Tibial nerve (tissue), 4 donors: Measurements from ENCODE around the gene SPATA7. TPM values are rescaled to one million over a fixed set of nuclear protein-coding genes. Genes with fewer than 3 reads are reported as not detected.

Source experiments
- DNase-seq, 2 donors: peaks; one replicate each; pipeline ENCODE4 v3.0.0-alpha.2; 2019; ENCODE audit warnings: low spot score in 2 of 2
- H3K27ac ChIP-seq, 4 donors: fragments of 200-600 bp; sonication (generic) in 3 of 4; one replicate each; pipeline ENCODE4 v1.5.1; 2017 to 2019; ENCODE audit warnings: mild to moderate bottlenecking in 1 of 4
- H3K27me3 ChIP-seq, 2 donors: fragments of 200-600 bp; sonication (generic) in 1 of 2; one replicate each; pipeline versions ENCODE4 v1.5.1 to v1.6.0; 2017 to 2019
- H3K36me3 ChIP-seq, 3 donors: fragments of 200-600 bp; sonication (generic); one replicate each; pipeline ENCODE4 v1.5.1; 2018 to 2019
- H3K4me1 ChIP-seq, 4 donors: fragments of 200-600 bp; sonication (generic) in 3 of 4; one replicate each; pipeline ENCODE4 v1.5.1; 2017 to 2019
- H3K4me3 ChIP-seq, 4 donors: fragments of 200-600 bp; sonication (generic) in 3 of 4; one replicate each; pipeline ENCODE4 v1.5.1; 2017 to 2019; ENCODE audit warnings: mild to moderate bottlenecking in 1 of 4, moderate library complexity in 1 of 4
- H3K9me3 ChIP-seq, 4 donors: fragments of 200-600 bp; sonication (generic) in 3 of 4; one replicate each; pipeline ENCODE4 v1.5.1; 2017 to 2019
- CTCF ChIP-seq, 5 experiments: fragments of 200-600 bp in 3 of 5; fragments of 450-650 bp in 2 of 5; sonication (generic) in 3 of 5; IDR thresholded peaks; one replicate each; pipeline ENCODE4 v1.5.1; 2016 to 2019; ENCODE audit warnings: antibody characterized with exemption in 5 of 5, mild to moderate bottlenecking in 3 of 5, moderate library complexity in 2 of 5
- EP300 ChIP-seq, 2 donors: sonication (generic); formaldehyde crosslinking; IDR thresholded peaks; one replicate each; pipeline ENCODE4 v1.6.1; 2017; ENCODE audit warnings: antibody characterized with exemption in 2 of 2, mild to moderate bottlenecking in 1 of 2
- POLR2A ChIP-seq, 2 donors: fragments of 450-650 bp; IDR thresholded peaks; one replicate each; pipeline ENCODE4 v1.6.1; 2017; ENCODE audit warnings: antibody characterized with exemption in 2 of 2, mild to moderate bottlenecking in 2 of 2, moderate library complexity in 2 of 2
- WGBS, 2 donors: methylation state at CpG; one replicate each; pipeline ENCODE4 v1.1.5; 2018; 5-methylcytosine and 5-hydroxymethylcytosine counted together
- total RNA-seq, 4 donors: library from RNA; depleted of rRNA; stranded (reverse); fragments of >200 nt; gene quantifications; one replicate each; pipeline ENCODE4 v1.1.0, GENCODE V29; 2016

Gene SPATA7
- total RNA-seq, 4 donors from 2014 or later = 12.3 to 31.6 (median 20.3) TPM

- 94 to 99% methylated on average over 4 of the region's 4 CpGs for WGBS, 2 donors
- Histone ChIP-seq H3K36me3 (peaks cover 0 to 76% (median 2%) of the 10 kb centered on the region in 3 donors), H3K27ac (no peak overlapping the region), H3K4me3 (no peak overlapping the region), H3K9me3 (peaks cover 0 to 15% (median 0%) of the 10 kb centered on the region in 4 donors), H3K4me1 (no peaks in the 10 kb centered on the region), H3K27me3 (no peaks in the 10 kb centered on the region)
- TF ChIP-seq CTCF (IDR thresholded peaks at IDR 0.05) (no peak), EP300 (IDR thresholded peaks at IDR 0.05) (no peak), POLR2A (IDR thresholded peaks at IDR 0.05) (no peak)
- no peak for DNase-seq
Measured at GRCh38 chr14:88452231-88452630, 66.8 kb downstream of the SPATA7 start.

GRCh38 chr14:88454886-88455285 lies 69.4 kb downstream of the SPATA7 start:
- H3K4me1 ChIP-seq = no peaks in the 10 kb centered on the region
- peaks cover 0 to 76% (median 2%) of the 10 kb centered on the region in 3 donors for H3K36me3 ChIP-seq
- WGBS, 2 donors = 75 to 83% methylated on average over 2 of the region's 2 CpGs
- no peak overlapping the region for H3K27ac ChIP-seq
- no peak overlapping the region for H3K4me3 ChIP-seq
- no peaks in the 10 kb centered on the region for H3K27me3 ChIP-seq
- H3K9me3 ChIP-seq = peaks cover 0 to 34% (median 2%) of the 10 kb centered on the region in 4 donors
- TF ChIP-seq POLR2A (IDR thresholded peaks at IDR 0.05) = no peak
- TF ChIP-seq CTCF (IDR thresholded peaks at IDR 0.05) = no peak
- TF ChIP-seq EP300 (IDR thresholded peaks at IDR 0.05) = no peak
- DNase-seq = no peak

GRCh38 chr14:88463318-88463717 lies 77.9 kb downstream of the SPATA7 start:
- Histone ChIP-seq H3K27me3 (no peaks in the 10 kb centered on the region), H3K9me3 (peaks cover 0 to 39% (median 2%) of the 10 kb centered on the region in 4 donors), H3K27ac (no peak overlapping the region), H3K4me1 (no peaks in the 10 kb centered on the region), H3K36me3 (peaks cover 0 to 89% (median 0%) of the 10 kb centered on the region in 3 donors), H3K4me3 (no peak overlapping the region)
- WGBS, 2 donors = 85% methylated on average over 4 of the region's 4 CpGs
- DNase-seq = no peak
- TF ChIP-seq POLR2A (IDR thresholded peaks at IDR 0.05) = no peak
- TF ChIP-seq EP300 (IDR thresholded peaks at IDR 0.05) = no peak
- no peak for TF ChIP-seq CTCF (IDR thresholded peaks at IDR 0.05)

- no peak overlapping the region for H3K4me3 ChIP-seq
- no peak for DNase-seq
- no peaks in the 10 kb centered on the region for H3K4me1 ChIP-seq
- 85 to 87% methylated on average over 1 of the region's 1 CpG for WGBS, 2 donors
- H3K36me3 ChIP-seq = peaks cover 0 to 95% (median 0%) of the 10 kb centered on the region in 3 donors
- no peak overlapping the region for H3K27ac ChIP-seq
- no peaks in the 10 kb centered on the region for H3K27me3 ChIP-seq
- H3K9me3 ChIP-seq = no peaks in the 10 kb centered on the region
- TF ChIP-seq EP300 (IDR thresholded peaks at IDR 0.05) = no peak
- no peak for TF ChIP-seq POLR2A (IDR thresholded peaks at IDR 0.05)
- TF ChIP-seq CTCF (IDR thresholded peaks at IDR 0.05) = no peak
Measured at GRCh38 chr14:88468406-88468805, 82.9 kb downstream of the SPATA7 start.

- H3K36me3 ChIP-seq = peaks cover 0 to 89% (median 0%) of the 10 kb centered on the region in 3 donors
- H3K4me1 ChIP-seq = no peaks in the 10 kb centered on the region
- no peak overlapping the region for H3K27ac ChIP-seq
- no peak overlapping the region for H3K4me3 ChIP-seq
- no peaks in the 10 kb centered on the region for H3K27me3 ChIP-seq
- 90 to 94% methylated on average over 7 of the region's 7 CpGs for WGBS, 2 donors
- no peaks in the 10 kb centered on the region for H3K9me3 ChIP-seq
- DNase-seq = no peak
- TF ChIP-seq CTCF (IDR thresholded peaks at IDR 0.05) (no peak), POLR2A (IDR thresholded peaks at IDR 0.05) (no peak), EP300 (IDR thresholded peaks at IDR 0.05) (no peak)
Measured at GRCh38 chr14:88470542-88471440, 85.3 kb downstream of the SPATA7 start.
